ENCODE measurements around the gene PRKCB.

GRCh38 chr16:23866621-23867020 lies 30.8 kb downstream of the PRKCB start:
- TF ChIP-seq POLR2A (IDR thresholded peaks at IDR 0.05) = no peak
- no peak for TF ChIP-seq CTCF (IDR thresholded peaks at IDR 0.05)
